GM18870 (cell line): ENCODE results near the gene BHLHE41.

Source experiments
- ATAC-seq: cut with Tn5 transposase; IDR thresholded peaks from one replicate; pipeline ENCODE4 v1.9.1; 2021; ENCODE audit warnings: moderate library complexity; ENCODE audit not compliant: unreplicated experiment

The BHLHE41 gene

GRCh38 chr12:26090836-26091510 lies 33.9 kb downstream of the BHLHE41 start:
- no peak for ATAC-seq

- peak; percentile 98 for ATAC-seq
These were observed 35.8 kb downstream of the BHLHE41 start for GRCh38 chr12:26088998-26089397.

GRCh38 chr12:26086936-26087335 lies 37.9 kb downstream of the BHLHE41 start:
- ATAC-seq: no peak

GRCh38 chr12:26080911-26081310 lies 43.9 kb downstream of the BHLHE41 start:
- ATAC-seq: no peak

- ATAC-seq: no peak
These were observed 46.7 kb downstream of the BHLHE41 start for GRCh38 chr12:26077915-26078702.
